Aorta (tissue), 5 donors: ENCODE results near the gene ZNF25. TPM values are rescaled to one million over a fixed set of nuclear protein-coding genes. Genes with fewer than 3 reads are reported as not detected.
"Not testable (repeated sequence)": the region's sequence is repeated elsewhere in the genome, so short reads cannot be mapped to it uniquely, and the experiment has no call there.

Experiments used
- ATAC-seq: fragments of 200-7000 bp; cut with Tn5 transposase; one replicate; pipeline ENCODE4 v1.9.1; 2022; ENCODE audit warnings: moderate library complexity; ENCODE audit not compliant: low FRiP score
- DNase-seq, 2 donors: peaks; one replicate each; pipeline ENCODE4 v3.0.0-alpha.2; 2020
- H3K27ac ChIP-seq, 2 donors: one replicate each; pipeline ENCODE4 v1.5.1; 2013; ENCODE audit warnings: low read length in 2 of 2, mild to moderate bottlenecking in 2 of 2, moderate library complexity in 2 of 2, control low read depth in 1 of 2, inconsistent platforms in 1 of 2, low read depth in 1 of 2
- H3K27me3 ChIP-seq, 2 donors: one replicate each; pipeline ENCODE4 v1.6.1; 2013; ENCODE audit warnings: control low read depth in 1 of 2, low read length in 1 of 2, mild to moderate bottlenecking in 1 of 2, moderate library complexity in 1 of 2; ENCODE audit not compliant: insufficient read depth in 2 of 2, control insufficient read depth in 1 of 2
- H3K36me3 ChIP-seq, 2 donors: one replicate each; pipeline ENCODE4 v1.6.1; 2013; ENCODE audit warnings: control low read depth in 1 of 2, low read length in 1 of 2, mild to moderate bottlenecking in 1 of 2; ENCODE audit not compliant: insufficient read depth in 2 of 2, control insufficient read depth in 1 of 2
- H3K4me1 ChIP-seq, 2 donors: one replicate each; pipeline ENCODE4 v1.6.1; 2013; ENCODE audit warnings: low read length in 2 of 2, control low read depth in 1 of 2, mild to moderate bottlenecking in 1 of 2, moderate library complexity in 1 of 2; ENCODE audit not compliant: insufficient read depth in 2 of 2, control insufficient read depth in 1 of 2
- H3K4me3 ChIP-seq, 2 donors: one replicate each; pipeline ENCODE4 v1.5.1; 2013; ENCODE audit warnings: low read length in 2 of 2, control low read depth in 1 of 2, mild to moderate bottlenecking in 1 of 2
- H3K9me3 ChIP-seq: one replicate; pipeline ENCODE4 v1.6.1; 2013; ENCODE audit warnings: mild to moderate bottlenecking, low read length; ENCODE audit not compliant: control insufficient read depth
- WGBS, 2 donors: extraction: QIAGEN DNeasy Blood & Tissue Kit; methylation state at CpG; one replicate each; pipeline ENCODE4 v1.1.7; 2013; 5-methylcytosine and 5-hydroxymethylcytosine counted together
- intact Hi-C, 2 donors: fragments of 100-400 bp; cut with DNase I; formaldehyde crosslinking; loops; one replicate each; pipeline versions ENCODE4 v1.14.2 to v1.15.0; 2022
- polyA plus RNA-seq, 2 donors: library from polyadenylated mRNA; stranded (reverse); fragments of 200-250 nt; gene quantifications; one replicate each; pipeline ENCODE4 v1.2.3, GENCODE V29; 2013
- total RNA-seq, 2 donors: library from RNA; stranded (reverse); fragmentation: NEBNext Ultra II Directional; extraction: Animal tissue kit (Norgen Biotek cat#: 25700); gene quantifications; one replicate each; pipeline ENCODE4 v1.2.1, GENCODE V29; 2021
- donor health status: healthy with polysubstance abuse.
- donor health status: Bipolar disorder and iron deficiency.
- donor health status: DM: no; HTN: no; CAD: no.
- donor health status: DM: no; HTN: no; CAD: no.
- donor health status: DM: yes; HTN: yes; CAD: no.

Gene ZNF25
- total and polyA plus RNA-seq, 4 donors = 13.1 to 23.2 (median 19.8) TPM

GRCh38 chr10:38003026-38003425 is 26.6 kb upstream of the ZNF25 start:
- WGBS, 2 donors = 88 to 96% methylated on average over 6 of the region's 6 CpGs

GRCh38 chr10:38000474-38000873 is 24.0 kb upstream of the ZNF25 start:
- DNase-seq, H3K4me1 ChIP-seq, H3K36me3 ChIP-seq, intact Hi-C loops, H3K27me3 ChIP-seq, H3K9me3 ChIP-seq, H3K27ac ChIP-seq, ATAC-seq, H3K4me3 ChIP-seq: not testable (repeated sequence)
- 97 to 100% methylated on average over 1 of the region's 1 CpG for WGBS, 2 donors

More at GRCh38 chr10:38003026-38003425, 26.6 kb upstream of the ZNF25 start:
- no peaks in the 10 kb centered on the region for H3K9me3 ChIP-seq
- no peaks in the 10 kb centered on the region for H3K4me1 ChIP-seq
- H3K27me3 ChIP-seq = no peaks in the 10 kb centered on the region
- no peaks in the 10 kb centered on the region for H3K36me3 ChIP-seq
- no peak for DNase-seq
- ATAC-seq = no peak
- H3K4me3 ChIP-seq = no peak overlapping the region
- no peak overlapping the region for H3K27ac ChIP-seq
- intact Hi-C loops = no loop called here

GRCh38 chr10:37998920-37999319 is 22.5 kb upstream of the ZNF25 start:
- H3K4me3 ChIP-seq, ATAC-seq, DNase-seq, H3K9me3 ChIP-seq, H3K27ac ChIP-seq, H3K36me3 ChIP-seq, H3K4me1 ChIP-seq, intact Hi-C loops, H3K27me3 ChIP-seq: not testable (repeated sequence)
- WGBS, 2 donors = 51 to 61% methylated on average over 2 of the region's 3 CpGs

GRCh38 chr10:37992083-37992482 is 15.6 kb upstream of the ZNF25 start:
- no peaks in the 10 kb centered on the region for H3K36me3 ChIP-seq
- H3K27me3 ChIP-seq = no peaks in the 10 kb centered on the region
- intact Hi-C loops = no loop called here
- ATAC-seq = no peak
- H3K4me1 ChIP-seq = no peaks in the 10 kb centered on the region
- H3K9me3 ChIP-seq = no peaks in the 10 kb centered on the region
- H3K4me3 ChIP-seq = no peak overlapping the region
- H3K27ac ChIP-seq = no peak overlapping the region
- DNase-seq = no peak
- WGBS, 2 donors = 72 to 73% methylated on average over 3 of the region's 3 CpGs

GRCh38 chr10:37991655-37992054 is 15.2 kb upstream of the ZNF25 start:
- no peak overlapping the region for H3K27ac ChIP-seq
- DNase-seq (no peak), ATAC-seq (no peak)
- H3K9me3 ChIP-seq = no peaks in the 10 kb centered on the region
- H3K27me3 ChIP-seq = no peaks in the 10 kb centered on the region
- H3K4me1 ChIP-seq = no peaks in the 10 kb centered on the region
- no peak overlapping the region for H3K4me3 ChIP-seq
- no peaks in the 10 kb centered on the region for H3K36me3 ChIP-seq
- intact Hi-C loops = no loop called here
- WGBS, 2 donors = 84 to 86% methylated on average over 2 of the region's 2 CpGs

- WGBS, 2 donors = 7 to 9% methylated on average over 9 of the region's 9 CpGs
- H3K36me3 ChIP-seq = no peaks in the 10 kb centered on the region
- intact Hi-C loops = loop anchor here (2.0 to 5.0 kb wide), 6 partner anchors 34 to 120 kb away; partner anchors contain the start of genes ZNF248 (in 2 of the 2), ZNF33A (in 2 of the 2) and ZNF37A (in 2 of the 2)
- DNase-seq (no peak), ATAC-seq (no peak)
- H3K9me3 ChIP-seq = no peaks in the 10 kb centered on the region
- H3K27ac ChIP-seq = peak overlapping the region in 1 of 2 donors; percentile 74
- H3K27me3 ChIP-seq = no peaks in the 10 kb centered on the region
- H3K4me3 ChIP-seq = peak overlapping the region; percentile 69 to 93
- H3K4me1 ChIP-seq = no peaks in the 10 kb centered on the region
Observed at GRCh38 chr10:37976880-37977203, 395 bp upstream of the ZNF25 start.

GRCh38 chr10:37975401-37975991 is 951 bp downstream of the ZNF25 start:
- WGBS, 2 donors = 13 to 14% methylated on average over 5 of the region's 5 CpGs
- ATAC-seq (no peak), DNase-seq (no peak)
- Histone ChIP-seq H3K36me3 (no peaks in the 10 kb centered on the region), H3K9me3 (no peaks in the 10 kb centered on the region), H3K4me3 (peak overlapping the region; percentile 80 to 83), H3K27me3 (no peaks in the 10 kb centered on the region), H3K4me1 (no peaks in the 10 kb centered on the region), H3K27ac (peak overlapping the region; percentile 4 to 69)
- intact Hi-C loops = loop anchor here in 1 of 2 donors (5.0 kb wide), 3 partner anchors 37 to 118 kb away; partner anchors contain the start of genes ZNF248, ZNF33A and ZNF37A

GRCh38 chr10:37972396-37972795 is 4.1 kb downstream of the ZNF25 start:
- Histone ChIP-seq H3K27ac (no peak overlapping the region), H3K27me3 (no peaks in the 10 kb centered on the region), H3K4me3 (no peak overlapping the region), H3K9me3 (no peaks in the 10 kb centered on the region), H3K36me3 (no peaks in the 10 kb centered on the region), H3K4me1 (no peaks in the 10 kb centered on the region)
- intact Hi-C loops = no loop called here
- DNase-seq (no peak), ATAC-seq (no peak)
- 100% methylated on average over 1 of the region's 1 CpG for WGBS, 2 donors

- no peaks in the 10 kb centered on the region for H3K4me1 ChIP-seq
- no peak overlapping the region for H3K4me3 ChIP-seq
- H3K27me3 ChIP-seq = no peaks in the 10 kb centered on the region
- DNase-seq = no peak
- H3K27ac ChIP-seq = no peak overlapping the region
- intact Hi-C loops = no loop called here
- ATAC-seq = no peak
- peaks cover 3% of the 10 kb centered on the region for H3K9me3 ChIP-seq
- peaks cover 0 to 4% of the 10 kb centered on the region in 2 donors for H3K36me3 ChIP-seq
Observed at GRCh38 chr10:37965006-37965405, 11.4 kb downstream of the ZNF25 start.
